C4-2B (cell line): ENCODE results near the gene DSG3.
A peak's percentile ranks its signal among the peaks of the same experiment; 100 is the strongest.

Experiments used
- H3K27ac ChIP-seq: fragments of 450-650 bp; 2 replicates; pipeline ENCODE4 v1.5.1; 2017
- ZFX ChIP-seq: fragments of 450-650 bp; IDR thresholded peaks from 2 replicates; pipeline ENCODE4 v1.6.1; 2017
- TF ChIP-seq, protein P1 (sequence below): fragments of 450-650 bp; conservative IDR thresholded peaks from 2 replicates; pipeline ENCODE4 v1.5.1; 2017; ENCODE audit warnings: mild to moderate bottlenecking

The DSG3 gene

DNA sequence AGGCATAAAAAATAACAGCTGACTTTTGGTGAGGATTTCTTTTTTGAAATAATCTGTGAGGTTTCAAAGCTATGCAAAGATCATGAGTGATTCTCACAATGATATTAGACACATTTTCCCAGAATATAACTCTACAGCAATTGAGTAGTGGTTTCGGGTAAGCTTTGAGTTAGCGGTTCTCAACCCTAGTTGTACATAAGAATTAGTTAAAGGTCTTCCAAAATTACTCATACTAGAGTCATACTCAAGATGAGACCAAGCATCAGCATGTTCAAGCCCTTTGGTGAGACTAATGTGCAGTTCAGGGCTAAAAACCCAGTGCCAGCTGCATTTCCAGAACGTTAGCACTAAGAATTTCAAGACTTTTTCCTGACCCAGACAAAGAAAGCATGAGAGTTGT lies 39.9 kb upstream of the DSG3 start:
- no peak overlapping the region for H3K27ac ChIP-seq
- TF ChIP-seq, protein P1, sequence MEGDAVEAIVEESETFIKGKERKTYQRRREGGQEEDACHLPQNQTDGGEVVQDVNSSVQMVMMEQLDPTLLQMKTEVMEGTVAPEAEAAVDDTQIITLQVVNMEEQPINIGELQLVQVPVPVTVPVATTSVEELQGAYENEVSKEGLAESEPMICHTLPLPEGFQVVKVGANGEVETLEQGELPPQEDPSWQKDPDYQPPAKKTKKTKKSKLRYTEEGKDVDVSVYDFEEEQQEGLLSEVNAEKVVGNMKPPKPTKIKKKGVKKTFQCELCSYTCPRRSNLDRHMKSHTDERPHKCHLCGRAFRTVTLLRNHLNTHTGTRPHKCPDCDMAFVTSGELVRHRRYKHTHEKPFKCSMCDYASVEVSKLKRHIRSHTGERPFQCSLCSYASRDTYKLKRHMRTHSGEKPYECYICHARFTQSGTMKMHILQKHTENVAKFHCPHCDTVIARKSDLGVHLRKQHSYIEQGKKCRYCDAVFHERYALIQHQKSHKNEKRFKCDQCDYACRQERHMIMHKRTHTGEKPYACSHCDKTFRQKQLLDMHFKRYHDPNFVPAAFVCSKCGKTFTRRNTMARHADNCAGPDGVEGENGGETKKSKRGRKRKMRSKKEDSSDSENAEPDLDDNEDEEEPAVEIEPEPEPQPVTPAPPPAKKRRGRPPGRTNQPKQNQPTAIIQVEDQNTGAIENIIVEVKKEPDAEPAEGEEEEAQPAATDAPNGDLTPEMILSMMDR: no peak
- no peak for TF ChIP-seq ZFX

DNA sequence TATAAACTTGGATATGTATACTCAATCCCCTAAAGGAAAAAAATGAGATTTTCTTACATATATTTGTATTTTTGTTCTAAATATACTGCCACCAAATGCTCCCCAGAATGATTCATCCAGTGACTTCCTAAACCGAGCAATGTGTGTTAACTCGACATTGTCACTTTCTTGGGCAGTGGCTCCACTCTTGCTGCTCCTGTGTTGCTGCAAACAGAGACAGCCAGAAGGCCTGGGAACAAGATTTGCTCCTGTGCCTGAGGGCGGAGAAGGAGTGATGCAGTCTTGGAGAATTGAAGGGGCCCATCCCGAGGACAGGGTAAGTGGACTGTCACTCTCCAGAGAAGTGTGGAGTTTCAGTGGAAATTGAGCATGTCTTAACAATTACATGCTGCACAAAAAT lies 38.3 kb upstream of the DSG3 start:
- H3K27ac ChIP-seq: no peak overlapping the region
- TF ChIP-seq, protein P1: no peak
- TF ChIP-seq ZFX: no peak

DNA sequence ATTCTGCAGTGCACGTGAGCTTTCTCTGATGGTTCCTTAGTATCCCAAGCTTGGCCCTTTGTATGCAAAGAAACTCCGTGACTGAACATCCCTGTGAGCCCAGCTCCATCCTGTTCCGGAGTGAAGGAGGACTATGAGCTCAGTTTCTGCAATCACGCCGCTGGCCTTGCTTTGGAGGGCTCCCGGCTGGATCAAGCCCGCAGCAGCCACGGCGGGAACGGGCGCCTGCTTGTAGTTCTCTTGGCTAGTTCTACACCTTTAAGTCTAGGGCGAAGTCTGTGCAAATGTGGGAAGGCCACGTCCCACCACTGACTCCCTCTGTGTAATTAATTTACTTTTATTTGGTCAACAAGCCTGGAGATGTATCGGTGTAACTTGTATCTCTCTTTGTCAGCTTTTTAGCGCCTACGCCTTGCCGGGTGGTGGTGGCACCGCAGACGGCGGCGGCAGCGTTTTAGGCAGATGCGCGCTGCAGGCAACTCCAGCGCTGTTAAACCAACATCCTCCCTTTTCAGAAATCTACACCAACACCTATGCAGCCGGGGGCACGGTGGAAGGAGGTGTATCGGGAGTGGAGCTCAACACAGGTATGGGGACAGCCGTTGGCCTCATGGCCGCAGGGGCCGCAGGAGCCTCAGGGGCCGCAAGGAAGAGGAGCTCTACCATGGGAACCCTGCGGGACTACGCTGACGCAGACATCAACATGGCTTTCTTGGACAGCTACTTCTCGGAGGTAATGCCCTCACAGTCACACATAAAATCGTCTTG lies 36.6 kb upstream of the DSG3 start:
- no peak overlapping the region for H3K27ac ChIP-seq
- no peak for TF ChIP-seq ZFX
- TF ChIP-seq, protein P1: no peak

DNA sequence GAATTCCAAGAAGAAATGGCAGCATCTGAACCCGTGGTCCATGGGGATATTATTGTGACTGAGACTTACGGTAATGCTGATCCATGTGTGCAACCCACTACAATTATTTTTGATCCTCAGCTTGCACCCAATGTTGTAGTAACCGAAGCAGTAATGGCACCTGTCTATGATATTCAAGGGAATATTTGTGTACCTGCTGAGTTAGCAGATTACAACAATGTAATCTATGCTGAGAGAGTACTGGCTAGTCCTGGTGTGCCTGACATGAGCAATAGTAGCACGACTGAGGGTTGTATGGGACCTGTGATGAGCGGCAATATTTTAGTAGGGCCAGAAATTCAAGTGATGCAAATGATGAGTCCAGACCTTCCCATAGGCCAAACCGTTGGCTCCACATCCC lies 34.4 kb upstream of the DSG3 start:
- TF ChIP-seq, protein P1: no peak
- TF ChIP-seq ZFX: no peak
- no peak overlapping the region for H3K27ac ChIP-seq

DNA sequence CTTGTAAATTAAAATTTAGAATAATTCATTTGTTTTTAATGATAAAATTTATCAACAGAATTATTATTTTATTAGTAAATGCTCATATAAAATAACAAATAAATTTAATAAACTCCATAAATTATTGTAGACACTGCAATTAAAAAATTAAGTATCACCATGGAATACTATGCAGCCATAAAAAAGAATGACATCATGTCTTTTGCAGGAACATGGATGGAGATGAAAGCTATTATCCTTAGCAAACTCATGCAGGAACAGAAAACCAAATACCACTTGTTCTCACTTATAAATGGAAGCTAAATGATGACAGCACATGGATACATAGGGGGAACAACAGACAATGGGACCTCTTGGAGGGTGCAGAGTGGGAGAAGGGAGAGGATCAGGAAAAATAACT lies 29.7 kb upstream of the DSG3 start:
- H3K27ac ChIP-seq: no peak overlapping the region
- TF ChIP-seq ZFX: no peak
- TF ChIP-seq, protein P1: no peak

DNA sequence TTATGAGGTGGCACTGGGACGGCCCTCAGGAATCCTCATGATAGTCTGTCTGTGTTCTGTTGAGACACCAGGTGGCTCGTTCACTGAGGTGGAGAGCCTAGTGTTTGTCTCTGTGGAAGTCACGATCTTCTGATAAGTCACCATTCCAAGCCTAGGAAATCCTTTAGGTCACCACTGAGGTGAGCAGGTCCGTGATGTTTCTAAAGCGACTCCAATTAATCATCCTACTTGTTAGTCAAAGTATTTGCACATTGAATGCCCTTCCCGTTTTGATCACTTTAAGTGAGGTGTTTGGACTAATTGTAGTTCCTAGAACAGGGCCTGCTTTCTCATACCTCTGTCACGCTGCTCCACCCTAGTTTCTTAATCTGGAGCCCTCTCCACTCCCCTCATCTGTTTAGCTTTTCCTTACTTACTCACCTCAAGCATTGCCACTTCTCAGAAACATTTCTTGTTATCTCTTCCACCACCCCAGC lies 28.0 kb upstream of the DSG3 start:
- TF ChIP-seq, protein P1: no peak
- TF ChIP-seq ZFX: no peak
- peak overlapping the region; percentile 26 for H3K27ac ChIP-seq

DNA sequence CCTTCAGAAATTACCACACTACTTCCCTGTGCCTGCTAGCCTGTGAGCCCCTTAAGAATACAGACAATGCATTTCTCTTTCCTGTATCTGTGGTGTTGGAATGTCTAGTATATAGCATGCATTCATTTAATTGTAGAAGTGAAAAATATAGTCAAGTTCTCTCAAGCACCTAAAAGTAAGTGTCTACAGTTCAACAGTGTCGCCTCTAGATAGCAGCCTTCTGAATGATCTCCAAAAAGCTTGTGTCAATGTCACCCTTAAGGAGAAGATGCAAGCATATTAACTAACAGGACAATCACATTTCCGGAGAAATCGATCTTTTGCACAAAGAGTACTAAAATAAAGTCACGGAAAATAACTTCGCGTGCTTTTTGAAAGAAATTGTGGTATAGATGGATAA lies 27.5 kb upstream of the DSG3 start:
- TF ChIP-seq ZFX: no peak
- TF ChIP-seq, protein P1: no peak
- no peak overlapping the region for H3K27ac ChIP-seq
